HG03108 (cell line): ENCODE results near the gene R3HDM2.

Experiments used
- ATAC-seq: cut with Tn5 transposase; IDR thresholded peaks from one replicate; pipeline ENCODE4 v1.9.1; 2021; ENCODE audit warnings: moderate library complexity; ENCODE audit not compliant: unreplicated experiment

The R3HDM2 gene

DNA sequence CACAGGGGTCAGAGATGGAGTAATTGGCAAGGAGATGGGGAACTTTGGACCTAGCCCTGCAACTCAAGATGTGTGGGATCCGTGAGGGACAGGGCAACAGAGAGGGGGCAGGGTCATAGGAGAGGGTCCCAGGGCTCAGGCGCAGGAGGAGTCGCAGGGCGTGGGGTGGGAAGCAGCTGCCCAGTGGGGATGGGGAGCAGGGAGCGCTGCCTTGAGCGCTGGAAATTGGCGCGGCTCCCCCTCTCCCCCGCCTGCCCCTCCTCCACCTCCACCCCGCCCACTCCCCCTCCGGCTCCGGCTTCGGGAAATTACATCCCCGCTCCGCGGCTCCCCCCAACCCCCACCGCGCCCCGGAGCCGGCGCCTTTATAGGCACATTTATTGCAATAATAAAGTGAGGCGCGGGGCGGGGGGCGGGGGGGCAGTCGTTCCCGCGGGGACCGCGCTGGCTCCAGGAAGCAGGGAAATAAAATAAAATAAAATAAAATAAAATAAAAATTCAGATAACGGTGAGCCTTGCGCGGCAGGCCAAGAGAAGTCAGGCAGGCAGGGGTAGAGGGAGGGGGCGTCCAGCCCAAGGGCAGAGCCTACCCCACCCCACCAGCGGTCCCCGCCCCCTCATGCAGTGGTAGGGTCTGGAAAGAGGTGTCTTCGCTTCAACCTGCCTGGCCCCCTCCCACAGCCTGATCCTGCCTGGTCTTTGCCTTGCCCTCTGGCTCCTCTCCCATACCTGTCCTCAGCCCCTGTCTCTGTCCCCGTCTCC lies 210.7 kb downstream of the R3HDM2 start:
- no peak for ATAC-seq

DNA sequence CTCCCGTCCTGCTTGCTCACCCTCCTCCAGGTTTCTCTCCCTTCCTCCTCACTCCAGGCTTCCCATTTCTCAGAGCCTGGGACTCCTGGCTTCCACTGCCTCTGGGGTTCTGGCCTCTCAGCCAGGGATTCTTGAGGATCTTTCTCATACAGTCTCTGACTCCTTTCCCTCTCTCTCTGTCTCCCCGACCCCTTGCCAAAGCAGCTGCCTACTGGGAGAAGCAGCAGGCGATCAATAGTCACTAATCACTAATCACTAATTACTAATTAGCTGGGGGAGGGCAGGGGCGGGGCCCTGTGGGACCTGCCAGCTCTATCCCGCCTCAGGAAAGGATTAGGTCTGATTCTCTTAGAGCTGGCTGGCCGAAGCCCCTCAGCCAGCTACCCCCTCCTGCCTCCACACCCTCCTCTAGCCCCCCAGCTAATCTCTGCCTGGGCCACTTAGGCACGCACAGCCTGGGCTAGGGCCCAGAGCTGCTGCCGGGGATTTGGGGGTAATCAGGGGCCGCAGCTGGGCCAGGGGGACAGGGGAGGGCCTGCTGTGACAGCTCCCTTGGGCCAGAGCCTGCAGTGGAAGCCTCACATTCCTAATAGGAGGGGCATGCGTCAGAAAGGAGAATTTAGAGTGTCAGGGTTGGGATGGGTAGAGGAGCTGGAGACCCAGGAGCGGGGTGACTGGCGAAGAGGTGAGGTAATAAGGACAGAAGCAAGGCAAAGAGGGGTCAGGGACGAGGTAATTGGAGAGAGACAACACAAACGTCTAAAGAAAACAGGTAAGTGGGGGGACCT lies 211.4 kb downstream of the R3HDM2 start:
- ATAC-seq, result no peak

- ATAC-seq, result no peak
These were observed 212.6 kb downstream of the R3HDM2 start for GRCh38 chr12:57218030-57218853.

DNA sequence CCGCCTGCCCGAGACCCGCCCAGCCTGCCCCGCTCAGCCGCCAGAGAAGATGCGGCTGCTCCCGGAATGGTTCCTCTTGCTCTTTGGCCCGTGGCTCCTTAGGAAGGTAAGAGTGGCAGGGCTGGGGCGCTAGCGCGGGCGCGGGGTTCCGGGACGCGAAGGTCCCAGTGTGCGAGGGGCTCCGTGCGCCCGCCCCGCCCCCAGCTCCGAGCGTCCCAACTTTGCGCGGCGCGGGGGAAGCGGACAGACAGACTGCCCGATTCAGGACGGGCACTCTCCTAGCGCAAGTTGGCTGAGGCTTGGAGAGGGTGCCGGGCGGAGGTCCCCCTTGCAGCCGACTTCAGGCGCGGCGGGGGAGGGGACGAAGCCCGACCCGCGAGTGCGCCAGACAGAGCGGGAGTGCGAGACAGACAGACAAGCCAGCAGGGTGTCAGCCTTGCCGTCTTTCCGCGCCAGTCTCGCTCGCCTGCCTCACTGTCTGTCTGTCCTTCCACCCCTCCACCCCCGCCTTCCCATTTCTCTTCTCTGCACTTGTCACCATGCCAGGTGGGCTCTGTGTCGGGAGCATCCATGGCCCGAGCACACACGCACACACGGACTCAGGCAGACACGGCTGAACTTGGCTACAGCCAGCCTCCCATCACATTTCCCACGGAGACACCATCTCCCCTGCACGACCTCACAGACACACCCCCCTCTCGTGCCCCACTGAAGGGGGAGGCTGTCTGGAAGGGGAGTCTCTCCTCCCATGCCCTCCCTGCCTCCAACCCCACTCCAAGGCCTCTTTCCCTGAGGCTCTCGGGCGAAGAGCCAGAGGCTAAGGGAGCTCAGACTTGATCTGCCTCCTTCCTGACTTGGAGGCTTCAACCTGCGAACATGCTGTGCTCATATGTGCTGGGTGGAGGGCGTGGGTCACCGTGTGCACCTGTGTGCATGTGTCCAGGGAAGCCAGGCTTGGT lies 213.6 kb downstream of the R3HDM2 start:
- no peak for ATAC-seq

DNA sequence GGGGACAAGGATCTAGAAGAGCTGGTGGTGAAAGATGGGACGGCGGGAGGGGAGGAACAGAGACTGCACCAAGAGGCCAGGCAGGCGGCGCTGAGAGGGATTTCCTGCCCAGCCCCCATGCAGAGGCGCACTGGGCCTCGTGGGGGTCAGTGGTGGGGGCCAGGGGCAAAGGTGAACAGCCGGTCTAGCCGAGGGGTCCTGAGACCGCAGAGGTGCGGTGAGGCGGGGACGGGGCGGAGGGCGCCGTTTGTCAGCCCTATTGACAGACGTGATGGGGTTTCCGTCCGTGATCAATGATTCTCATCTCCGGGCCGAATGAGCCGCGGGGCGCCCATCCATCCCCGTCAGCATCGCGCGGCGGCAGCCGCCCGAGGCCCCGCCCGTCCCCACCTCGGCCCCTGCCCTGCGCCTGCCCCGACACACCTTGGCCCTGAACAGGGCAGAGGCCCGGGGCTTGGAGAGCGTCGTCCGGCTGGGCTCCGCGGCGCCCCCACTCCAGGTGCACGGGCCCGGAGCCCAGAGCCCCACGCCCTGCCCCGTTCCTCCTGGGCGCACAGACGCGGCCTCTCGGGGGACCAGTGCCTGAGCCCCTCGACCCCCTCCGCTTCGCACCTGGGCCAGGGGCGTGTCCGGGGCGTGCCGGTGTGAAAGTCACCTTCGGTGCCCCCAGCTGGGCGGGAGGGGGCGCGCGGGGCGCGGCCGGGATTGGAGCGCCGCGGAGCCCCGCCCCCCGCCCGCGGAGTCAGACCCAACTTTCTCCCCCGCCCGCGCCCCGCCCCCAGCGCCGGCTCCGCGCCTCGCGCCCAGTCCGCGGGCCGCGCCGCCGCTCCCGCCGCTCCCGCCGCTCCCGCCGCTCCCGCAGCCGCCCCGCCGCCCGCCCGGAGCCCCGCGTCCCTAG lies 214.6 kb downstream of the R3HDM2 start, which contains the start of gene NXPH4:
Gene NXPH4 (plus strand): TSS at position 781 of the 898 bp plus-strand sequence. CDS start 176 bp downstream, outside the sequence.
- no peak for ATAC-seq

- peak; percentile 30 for ATAC-seq
These were observed 215.2 kb downstream of the R3HDM2 start for GRCh38 chr12:57215668-57216013.

DNA sequence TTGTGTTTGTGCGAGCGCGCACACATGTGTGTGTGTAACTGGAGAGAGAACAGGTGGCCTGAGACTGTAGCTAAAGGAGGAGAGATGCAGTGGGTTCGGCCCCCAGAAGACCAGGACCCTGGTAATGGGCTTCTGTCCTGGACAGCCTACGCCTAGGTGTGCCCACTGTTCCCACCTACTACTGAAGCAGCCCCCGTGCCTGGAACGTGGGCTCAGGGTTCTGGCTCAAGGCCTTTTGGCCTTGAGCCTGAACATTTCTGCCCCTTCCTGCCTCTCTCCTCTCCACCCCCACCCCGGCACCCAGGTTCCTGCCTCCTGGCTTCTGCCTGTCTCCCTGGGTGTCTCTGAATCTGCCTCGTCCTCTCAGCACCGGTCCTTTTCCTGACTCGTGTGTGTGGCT lies 215.8 kb downstream of the R3HDM2 start:
- no peak for ATAC-seq

DNA sequence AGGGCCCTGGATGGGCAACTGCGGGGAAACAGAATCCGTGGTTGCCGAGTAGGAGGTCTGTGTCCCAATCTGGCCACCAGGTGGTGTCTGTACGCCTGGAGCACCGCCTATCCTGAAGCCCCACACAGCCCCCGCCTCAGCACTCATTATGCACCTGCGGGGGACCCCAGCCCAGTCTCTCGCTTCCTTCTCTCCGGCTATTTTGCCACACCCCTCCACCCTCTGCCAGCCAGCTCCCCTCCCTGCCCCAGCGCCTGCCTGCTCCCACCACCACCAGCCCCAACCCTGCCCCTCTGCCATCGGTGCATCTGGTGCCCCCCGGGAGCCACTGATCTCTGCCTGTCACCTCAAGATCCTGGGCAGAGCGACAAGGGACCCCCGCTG lies 216.5 kb downstream of the R3HDM2 start:
- ATAC-seq, result no peak

- no peak for ATAC-seq
These were observed 217.0 kb downstream of the R3HDM2 start for GRCh38 chr12:57213763-57214397.

DNA sequence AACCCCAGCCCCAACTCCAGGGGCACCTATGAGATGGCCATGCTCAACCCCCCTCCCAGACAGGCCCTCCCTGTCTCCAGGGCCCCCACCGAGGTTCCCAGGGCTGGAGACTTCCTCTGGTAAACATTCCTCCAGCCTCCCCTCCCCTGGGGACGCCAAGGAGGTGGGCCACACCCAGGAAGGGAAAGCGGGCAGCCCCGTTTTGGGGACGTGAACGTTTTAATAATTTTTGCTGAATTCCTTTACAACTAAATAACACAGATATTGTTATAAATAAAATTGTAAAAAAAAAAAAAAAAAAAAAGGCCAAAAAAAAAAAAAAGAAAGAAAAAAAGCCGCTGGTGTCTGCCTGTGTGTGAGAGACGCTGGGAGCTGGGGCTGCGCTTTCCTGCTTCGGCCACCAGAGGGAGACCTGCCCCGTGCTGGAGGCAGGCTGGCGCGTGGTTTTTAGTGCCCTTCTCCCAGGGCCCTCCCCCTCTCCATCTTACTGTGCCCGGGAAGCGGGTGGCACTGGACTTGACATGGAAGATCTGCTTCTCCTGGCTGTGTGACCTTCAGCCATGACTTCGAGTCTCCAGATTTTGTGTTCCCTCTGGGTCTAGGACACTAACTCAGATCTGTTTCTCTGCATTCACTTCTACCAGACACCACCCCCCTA lies 217.7 kb downstream of the R3HDM2 start:
- ATAC-seq, result peak; percentile 34

DNA sequence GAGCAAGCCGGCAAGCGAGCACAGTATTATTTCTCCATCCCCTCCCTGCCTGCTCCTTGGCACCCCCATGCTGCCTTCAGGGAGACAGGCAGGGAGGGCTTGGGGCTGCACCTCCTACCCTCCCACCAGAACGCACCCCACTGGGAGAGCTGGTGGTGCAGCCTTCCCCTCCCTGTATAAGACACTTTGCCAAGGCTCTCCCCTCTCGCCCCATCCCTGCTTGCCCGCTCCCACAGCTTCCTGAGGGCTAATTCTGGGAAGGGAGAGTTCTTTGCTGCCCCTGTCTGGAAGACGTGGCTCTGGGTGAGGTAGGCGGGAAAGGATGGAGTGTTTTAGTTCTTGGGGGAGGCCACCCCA lies 218.2 kb downstream of the R3HDM2 start:
- no peak for ATAC-seq

DNA sequence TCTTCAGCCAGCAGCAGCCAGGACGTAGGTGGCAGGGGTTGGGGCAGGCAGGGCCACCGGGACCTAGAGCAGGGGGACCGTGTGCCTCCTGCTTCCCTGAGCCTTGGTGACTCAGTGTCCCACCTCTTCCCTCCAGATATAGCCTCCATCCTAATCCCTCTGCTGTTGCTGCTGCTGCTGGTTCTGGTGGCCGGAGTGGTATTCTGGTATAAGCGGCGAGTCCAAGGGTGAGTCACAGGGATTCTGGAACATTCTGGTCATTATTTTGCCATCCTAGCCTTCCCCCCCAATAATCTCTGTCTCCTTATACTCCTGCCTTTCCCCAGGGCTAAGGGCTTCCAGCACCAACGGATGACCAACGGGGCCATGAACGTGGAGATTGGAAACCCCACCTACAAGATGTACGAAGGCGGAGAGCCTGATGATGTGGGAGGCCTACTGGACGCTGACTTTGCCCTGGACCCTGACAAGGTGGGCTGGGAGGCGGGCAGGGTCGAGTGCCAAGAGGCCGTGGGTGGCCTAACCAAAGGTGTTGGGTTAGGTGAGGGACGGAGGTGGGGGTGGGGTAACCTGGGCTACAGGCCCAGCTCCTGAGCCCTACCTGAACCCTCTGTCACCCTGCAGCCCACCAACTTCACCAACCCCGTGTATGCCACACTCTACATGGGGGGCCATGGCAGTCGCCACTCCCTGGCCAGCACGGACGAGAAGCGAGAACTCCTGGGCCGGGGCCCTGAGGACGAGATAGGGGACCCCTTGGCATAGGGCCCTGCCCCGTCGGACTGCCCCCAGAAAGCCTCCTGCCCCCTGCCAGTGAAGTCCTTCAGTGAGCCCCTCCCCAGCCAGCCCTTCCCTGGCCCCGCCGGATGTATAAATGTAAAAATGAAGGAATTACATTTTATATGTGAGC lies 218.8 kb downstream of the R3HDM2 start:
- no peak for ATAC-seq

DNA sequence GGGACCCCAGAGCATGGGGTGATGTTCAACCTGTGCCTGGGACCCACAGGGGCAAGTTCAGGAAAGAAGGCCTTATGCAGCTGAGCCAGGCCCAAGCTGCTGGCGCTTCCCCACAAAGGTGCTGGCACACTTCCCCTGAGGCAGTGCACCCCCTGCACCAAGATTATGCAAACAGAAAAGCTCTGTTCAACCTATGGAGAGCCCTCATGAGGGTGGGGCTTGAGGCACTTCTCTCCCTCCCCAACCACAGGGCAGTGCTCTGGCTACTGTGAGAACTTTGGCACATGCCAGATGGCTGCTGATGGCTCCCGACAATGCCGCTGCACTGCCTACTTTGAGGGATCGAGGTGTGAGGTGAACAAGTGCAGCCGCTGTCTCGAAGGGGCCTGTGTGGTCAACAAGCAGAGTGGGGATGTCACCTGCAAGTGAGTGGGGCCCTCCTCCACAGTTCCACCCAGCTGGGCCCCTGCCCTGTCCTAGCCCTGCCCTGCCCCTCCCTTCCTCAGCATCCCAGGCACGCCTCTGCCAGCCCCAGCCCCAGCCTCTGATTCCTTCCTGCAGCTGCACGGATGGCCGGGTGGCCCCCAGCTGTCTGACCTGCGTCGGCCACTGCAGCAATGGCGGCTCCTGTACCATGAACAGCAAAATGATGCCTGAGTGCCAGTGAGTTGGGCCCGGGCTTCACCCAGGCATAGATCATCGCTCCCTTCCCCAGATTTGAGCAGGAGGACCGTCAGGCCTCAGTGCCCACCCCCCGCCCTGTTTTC lies 219.7 kb downstream of the R3HDM2 start:
- ATAC-seq, result no peak

DNA sequence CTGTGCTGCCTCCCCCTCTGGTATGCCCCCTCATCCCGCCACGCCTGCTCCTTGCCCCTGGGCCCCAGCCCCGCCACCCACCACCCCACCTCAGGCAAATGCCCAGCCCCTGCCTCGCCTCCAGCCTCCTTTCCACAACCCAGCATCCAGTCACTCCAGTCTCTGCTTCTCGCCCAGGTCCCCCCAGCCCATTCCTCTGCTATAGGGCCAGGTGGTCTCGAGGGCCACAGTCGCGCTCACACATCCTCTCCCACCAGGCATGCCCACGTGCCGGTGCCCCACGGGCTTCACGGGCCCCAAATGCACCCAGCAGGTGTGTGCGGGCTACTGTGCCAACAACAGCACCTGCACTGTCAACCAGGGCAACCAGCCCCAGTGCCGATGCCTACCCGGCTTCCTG lies 220.4 kb downstream of the R3HDM2 start:
- ATAC-seq, result no peak

DNA sequence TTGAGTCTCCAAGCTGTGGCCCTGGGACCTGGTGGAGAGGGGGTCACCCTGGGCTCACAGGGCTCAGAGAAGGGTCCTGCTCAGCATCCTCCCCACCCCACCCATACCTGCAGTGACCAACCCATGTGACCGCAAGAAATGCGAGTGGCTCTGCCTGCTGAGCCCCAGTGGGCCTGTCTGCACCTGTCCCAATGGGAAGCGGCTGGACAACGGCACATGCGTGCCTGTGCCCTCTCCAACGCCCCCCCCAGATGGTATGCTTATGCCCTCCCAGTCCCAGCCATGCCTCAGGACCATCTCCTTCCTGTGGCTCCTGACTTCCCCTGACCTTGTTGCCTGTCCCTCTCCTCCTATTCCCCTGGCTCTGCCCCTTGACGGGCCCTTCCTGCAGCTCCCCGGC lies 220.9 kb downstream of the R3HDM2 start:
- no peak for ATAC-seq

GRCh38 chr12:57208631-57209282 lies 222.1 kb downstream of the R3HDM2 start:
- no peak for ATAC-seq
